T-helper 2 cell (primary cell): ENCODE data around the gene CCDC148.
"Not testable (repeated sequence)": the region's sequence is repeated elsewhere in the genome, so short reads cannot be mapped to it uniquely, and the experiment has no call there.

Experiments
- DNase-seq, 5 experiments: peaks; one replicate each; pipeline versions ENCODE4 v3.0.0 to v3.0.0-alpha.2; 2012 to 2022

The CCDC148 gene

DNA sequence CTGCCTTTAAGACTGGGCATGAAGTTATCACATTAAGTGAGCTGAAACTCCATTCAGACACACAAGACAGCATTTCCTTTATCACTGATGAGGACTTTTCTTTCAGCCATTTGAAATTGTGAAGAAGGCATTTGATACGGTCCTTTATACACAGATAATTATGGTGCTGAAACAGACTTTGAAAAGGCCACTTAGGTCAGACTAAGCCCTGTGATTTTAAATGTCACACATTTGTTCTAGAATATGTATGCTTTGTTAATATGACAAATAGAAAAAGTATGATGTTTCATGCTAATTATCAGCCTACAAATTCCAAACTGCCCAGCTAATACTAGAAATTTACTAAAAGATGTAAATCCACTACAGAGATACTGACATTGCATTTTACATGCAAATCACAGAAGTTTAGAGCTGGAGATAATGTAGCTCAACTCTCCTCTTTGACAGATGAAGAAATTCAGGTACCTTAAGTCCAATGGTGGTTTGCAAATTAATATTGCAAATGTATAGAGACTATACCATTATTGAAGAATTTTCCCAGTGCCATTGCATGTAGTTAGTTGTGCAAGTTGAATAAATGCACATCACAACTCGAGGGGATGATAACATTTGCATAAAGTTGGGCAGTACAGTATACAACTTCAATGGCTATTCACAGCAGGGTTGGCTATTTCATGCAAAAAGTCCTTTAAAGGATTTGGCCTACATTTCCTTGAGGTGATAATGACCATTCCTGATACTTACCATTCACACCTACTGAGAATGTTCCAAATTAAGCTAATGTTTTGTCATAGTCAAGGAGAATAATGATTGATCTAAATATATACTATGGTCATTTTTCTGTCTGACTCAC, 179.7 kb downstream of the CCDC148 start:
- DNase-seq = no peak

DNA sequence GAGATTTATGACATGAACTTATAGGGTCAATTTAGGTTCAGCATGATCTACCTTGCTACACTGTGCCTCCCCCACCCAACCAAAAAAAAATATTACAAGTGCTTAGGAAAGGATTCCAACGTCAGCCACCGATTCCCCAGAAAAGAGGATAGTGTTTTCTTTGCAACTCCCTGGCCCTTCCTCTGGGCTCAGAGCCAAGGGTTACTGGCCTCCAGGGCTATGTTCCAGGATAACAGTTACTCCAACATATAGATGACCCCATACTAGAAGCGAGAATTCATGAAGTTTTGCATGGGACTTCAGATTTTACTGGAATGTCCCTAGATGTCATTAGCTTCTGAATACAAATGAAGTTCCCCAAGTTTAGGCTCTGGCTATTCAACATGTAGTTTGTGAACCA, 182.8 kb downstream of the CCDC148 start:
- DNase-seq = no peak

DNA sequence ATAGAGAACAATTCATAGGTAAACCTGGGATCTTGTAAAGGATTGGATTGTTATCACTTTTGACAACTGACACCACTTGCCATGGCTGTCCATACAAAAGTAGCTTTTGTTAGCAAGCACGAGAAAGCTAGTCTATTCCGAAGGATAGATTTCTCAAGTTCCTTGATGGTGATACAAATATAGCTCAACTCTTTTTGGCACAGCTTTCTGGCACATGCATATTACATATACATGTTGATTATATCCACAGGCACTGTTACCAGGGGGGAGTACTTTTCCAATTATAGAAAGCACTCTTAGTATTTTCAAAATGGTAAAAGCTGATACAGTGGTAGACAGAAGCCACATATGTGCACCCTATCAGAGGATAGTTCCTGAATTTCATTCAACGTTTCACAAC, 186.0 kb downstream of the CCDC148 start:
- DNase-seq = no peak

DNA sequence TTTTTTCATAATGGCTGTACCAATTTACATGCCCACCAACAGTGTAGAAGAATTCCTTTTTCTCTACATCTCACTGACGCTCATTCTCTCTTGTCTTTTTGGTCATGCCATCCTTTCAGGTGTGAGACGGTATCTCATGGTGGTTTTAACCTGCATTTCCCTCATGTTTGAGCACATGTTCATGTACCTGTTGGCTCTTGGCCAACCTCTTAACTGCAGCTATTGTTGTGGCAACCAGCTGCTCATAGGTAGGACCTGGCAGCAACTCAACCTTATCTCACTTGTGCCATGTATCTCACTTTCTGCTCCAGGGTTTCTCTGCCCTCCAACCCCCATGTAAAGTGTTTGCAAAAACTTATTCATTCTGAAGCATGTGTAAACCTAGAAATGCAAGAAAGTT, 187.4 kb downstream of the CCDC148 start:
- no peak for DNase-seq

DNA sequence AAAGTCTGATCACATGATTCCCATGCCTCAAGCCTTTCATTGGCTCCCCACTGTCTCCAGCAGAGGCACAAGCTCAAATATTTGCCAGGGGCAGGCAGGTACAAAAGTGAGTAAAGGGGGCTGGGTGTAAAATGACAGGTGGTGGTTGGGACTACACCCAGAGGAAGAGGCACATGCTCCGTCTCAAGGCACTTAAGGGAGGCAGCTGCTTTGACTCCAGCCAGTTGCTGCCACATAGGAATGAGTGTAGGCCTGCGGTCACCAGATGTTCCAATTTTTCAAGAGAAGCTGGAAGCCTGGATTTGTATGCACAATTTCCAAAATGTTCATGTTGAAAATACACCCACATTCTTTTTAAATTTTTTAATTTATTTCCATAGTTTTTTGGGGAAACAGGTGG, 190.4 kb downstream of the CCDC148 start:
- no peak for DNase-seq

DNA sequence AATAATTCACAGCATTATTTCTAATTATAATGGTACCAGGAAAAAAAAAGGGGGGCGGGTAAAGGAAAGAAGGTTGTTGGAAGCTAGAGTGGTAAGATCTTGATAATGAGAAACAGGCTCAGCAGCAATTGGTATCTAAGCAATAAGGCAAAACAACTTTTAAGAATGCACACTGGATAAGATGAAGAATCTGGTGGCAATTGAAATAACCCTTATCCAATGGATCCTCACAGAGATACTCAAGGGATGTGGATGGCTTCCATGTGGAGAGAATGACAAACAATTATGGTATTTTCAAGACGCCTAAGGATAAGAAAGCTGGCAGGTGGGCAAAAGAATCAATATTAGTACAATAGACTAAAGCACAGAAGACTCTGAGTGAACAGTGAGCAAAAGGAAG, 201.3 kb downstream of the CCDC148 start:
- no peak for DNase-seq

DNA sequence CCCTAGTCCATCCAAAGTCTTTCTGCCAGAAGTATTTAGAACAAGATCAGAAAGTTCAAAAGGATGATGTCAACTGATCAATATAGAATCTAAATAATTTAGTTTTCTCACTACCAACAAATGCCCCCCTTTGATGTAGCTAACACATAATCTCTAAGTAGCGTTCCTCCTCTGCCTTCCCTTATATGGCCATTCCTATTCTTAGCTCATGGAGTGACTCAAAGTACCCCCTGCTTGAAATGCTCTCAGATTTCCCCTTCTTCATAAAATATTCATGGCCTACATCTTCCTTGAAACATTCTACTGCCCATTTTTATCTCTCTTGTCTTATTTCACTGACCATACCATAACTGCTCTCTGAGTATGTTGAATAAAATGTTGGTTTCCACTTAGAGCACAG, 203.4 kb downstream of the CCDC148 start:
- no peak for DNase-seq

DNA sequence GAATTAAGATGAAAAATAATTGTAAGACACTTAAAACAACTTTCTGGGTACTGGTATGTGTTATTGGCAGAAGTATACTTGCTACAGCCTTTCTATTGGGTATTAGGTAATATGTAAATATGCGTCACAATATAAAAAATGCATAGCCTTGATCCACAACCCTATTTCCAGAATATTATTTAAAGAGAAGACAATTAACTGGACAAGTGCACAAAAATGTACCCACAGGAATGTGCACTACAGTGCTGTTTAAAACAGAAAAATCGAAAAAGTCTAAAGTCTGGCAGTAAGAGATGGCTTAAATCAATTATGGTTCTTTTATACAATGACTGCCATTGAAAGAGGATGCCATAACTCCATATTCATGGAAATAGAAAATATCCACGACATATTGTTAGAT, 205.2 kb downstream of the CCDC148 start:
- DNase-seq = no peak

DNA sequence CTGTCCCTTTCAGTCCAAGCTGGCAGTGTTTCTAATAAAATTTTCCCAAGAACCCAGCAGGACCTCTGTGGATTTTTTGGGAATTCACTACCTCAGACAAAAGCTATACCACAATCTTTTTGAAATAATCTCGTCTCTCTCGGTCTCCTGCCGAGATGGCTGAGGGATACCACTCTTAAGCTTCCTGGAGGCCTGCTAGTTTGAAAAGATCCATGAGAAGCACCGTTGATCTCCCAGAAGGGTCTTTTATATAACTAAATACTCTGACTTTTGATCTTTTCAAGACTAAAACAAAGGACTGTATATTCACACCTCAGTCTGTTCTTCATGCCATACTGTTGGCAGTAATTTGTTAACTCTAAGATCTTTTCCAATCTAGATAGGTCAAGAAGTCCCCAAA, 213.2 kb downstream of the CCDC148 start:
- no peak for DNase-seq

DNA sequence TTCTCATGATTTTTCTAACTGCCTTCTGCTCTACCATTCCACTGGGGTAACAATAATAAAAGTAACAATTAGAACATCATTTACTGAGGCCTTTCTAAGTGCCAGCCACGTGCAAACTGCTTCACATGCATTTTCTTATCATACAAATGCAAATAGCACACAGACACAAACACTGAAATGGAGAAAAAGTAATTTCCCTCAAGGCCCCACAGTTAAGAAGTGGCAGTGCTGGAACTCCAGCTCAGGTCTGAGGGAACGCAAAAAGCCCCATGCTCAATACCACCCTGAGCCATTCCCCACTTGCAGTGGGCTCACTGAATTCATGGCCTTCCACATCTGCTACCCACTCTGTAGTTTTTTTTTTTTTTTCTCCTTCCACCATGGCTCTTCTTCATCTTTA, 214.3 kb downstream of the CCDC148 start:
- DNase-seq = no peak

DNA sequence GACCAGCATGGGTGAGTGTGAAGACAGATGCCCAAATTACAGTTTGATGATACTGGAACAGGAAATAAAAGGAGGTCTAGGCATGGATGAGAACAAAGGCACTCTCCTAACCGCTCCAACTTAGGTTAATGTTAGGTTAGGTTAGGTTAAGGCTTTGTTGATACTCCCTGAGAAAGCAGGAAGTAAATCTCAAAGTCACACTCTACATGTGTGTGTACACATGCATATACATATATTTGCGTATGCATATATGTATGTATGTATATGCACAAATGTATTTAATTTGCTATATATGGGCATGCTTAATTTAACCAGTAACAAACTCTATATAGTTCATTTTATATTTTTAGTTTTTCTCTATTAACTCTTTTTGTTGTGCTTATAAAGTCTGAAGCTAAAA, 215.6 kb downstream of the CCDC148 start:
- no peak for DNase-seq

DNA sequence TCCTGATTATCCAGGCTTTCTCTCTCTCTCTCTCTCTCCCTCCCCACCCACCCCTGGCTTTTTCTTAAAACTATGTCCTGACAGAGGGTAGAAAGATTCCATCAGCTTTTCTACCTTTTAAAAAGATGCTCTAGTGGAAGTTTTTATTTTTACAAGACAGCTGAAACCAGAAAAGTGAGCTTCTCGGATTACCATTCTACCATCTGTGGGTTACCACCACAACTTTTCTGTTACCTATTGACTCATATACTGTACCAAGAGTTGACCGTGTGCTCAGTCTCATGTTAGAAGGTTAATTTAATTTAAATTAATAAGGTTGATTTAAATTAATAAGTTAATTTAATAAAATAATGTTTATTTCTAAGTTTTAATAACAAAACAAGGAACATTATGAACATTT, 217.3 kb downstream of the CCDC148 start:
- DNase-seq = no peak

DNA sequence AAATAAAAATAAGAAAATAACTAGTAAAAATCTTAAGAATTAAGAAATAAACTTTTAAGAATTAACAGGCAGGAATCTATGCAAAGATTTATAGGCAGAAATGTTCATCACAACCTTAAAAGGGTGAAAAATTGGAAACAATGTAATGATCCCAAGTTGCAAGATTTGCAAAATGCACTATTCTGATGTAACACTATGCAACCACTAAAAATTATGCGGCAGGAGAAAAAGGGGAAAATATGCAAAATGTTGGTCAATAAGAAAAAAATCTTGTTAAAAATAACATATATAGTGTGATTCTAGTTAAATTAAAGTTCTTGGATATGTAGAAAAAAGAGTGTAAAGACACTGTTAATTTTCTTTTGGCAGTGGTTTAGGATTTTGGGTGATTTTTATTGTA, 222.1 kb downstream of the CCDC148 start:
- no peak for DNase-seq

DNA sequence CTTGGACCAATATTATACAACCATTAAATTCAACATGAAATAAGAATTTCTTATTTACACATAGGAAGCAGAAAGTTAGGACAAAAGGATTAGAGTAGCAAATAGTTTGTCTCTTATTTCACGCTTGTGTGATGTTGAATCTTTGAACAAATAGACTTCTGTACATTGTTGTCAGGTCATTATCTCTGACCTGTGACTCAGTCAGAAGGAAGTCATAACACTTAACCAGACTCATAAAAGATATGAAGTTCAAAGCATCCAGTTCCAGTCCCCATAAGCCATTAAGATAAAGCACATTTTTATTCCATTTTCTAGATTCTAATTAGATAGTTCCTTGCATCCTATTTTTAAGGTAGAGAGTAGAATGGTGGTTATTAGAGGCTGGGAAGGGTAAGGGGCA, 224.1 kb downstream of the CCDC148 start:
- no peak for DNase-seq

DNA sequence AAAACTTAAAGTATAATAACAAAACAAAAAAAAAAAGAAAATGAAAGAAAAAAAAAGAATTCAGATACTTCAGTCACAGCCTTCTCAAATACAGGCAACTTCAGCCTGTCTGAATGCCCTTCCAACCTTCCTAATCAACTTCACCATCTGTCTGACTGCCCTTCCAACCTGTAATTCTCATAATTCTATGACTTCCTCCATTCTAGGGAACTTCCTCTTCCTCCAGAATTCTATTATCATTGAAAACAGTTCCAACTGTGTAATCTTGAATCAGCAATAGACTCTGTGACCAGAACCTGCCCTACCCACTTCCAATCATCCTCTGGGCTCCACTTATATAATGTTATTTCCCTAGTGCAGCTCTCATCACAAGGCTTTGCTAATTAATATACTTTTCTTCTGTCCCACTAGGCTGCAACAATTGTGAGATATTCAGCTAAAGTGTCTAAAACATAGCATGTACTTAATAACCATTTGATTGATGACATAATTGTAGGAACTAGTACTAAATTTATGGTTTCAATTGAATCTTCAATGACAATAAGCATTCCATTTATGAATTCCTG, 227.5 kb downstream of the CCDC148 start:
- no peak for DNase-seq

DNA sequence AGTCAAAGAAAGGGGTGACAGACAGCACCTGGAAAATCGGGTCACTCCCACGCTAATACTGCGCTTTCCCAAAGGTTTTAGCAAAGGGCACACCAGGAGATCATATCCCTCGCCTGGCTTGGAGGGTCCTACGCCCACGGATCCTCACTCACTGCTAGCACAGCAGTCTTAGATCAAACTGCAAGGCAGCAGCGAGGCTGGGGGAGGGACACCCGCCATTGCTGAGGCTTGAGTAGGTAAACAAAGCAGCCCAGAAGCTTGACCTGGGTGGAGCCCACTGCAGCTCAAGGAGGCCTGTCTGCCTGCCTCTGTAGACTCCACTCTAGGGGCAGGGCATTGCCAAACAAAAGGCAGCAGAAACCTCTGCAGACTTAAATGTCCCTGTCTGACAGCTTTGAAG, 233.5 kb downstream of the CCDC148 start:
- not testable (repeated sequence) for DNase-seq

DNA sequence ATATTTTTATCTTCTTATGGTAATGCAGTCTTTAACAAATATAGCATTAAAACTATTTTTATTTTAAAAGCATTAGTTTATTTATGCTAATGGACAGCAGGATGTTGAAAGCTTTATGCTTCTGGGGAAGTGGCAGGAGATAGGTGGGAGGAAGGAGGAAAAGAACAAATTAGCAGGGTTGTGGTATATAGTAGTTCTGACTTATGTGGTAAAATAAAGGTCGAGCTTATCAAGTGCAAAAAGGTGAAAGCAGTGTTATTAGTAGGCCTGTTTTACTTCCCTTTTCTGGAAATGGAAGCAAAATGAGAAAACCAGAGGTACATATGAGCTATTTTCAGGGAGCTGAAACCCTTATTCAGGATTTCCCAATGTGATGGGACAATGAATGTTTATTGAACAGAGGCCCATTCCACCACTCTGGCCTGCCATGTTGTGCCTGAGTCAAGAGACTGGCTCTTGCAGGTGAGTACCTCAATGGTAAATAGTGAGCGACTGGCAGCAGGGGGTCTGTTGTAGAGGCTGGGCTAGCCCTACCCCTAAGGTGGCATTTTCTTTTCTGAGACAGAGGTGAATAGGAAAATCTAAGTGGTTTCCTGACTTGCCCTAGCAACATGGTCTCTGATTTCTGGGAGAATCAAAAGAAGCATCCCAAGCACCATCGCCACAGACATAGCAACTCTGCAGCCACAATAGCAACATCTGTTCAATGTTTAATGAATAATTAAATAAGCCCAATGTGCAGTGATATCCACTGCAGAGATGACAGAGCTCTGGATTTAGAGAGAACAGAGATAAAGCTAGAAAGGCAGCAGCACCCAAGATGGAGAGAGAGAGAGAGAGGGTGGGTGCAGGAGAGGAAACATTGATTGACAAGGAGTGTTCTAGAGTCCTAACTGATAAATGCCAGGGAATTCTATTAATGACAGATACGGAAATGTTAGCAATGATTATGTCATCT, 235.2 kb downstream of the CCDC148 start:
- no peak for DNase-seq

DNA sequence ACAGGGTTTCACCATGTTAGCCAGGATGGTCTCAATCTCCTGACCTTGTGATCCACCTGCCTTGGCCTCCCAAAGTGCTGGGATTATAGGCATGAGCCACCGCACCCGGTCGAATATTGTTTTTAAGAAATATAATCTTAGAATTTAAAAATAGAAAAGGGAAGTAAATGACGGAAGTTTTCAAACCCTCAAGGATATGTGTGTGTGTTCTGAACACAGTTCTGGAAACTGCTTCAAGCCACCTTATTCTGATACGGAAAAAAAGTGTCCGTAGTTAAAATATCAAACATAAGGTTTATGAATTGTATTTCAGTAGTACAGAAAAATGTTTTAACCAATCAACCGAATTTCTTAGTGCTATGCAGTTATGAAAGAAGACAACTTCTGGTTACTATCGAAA, 239.0 kb downstream of the CCDC148 start:
- DNase-seq = no peak

DNA sequence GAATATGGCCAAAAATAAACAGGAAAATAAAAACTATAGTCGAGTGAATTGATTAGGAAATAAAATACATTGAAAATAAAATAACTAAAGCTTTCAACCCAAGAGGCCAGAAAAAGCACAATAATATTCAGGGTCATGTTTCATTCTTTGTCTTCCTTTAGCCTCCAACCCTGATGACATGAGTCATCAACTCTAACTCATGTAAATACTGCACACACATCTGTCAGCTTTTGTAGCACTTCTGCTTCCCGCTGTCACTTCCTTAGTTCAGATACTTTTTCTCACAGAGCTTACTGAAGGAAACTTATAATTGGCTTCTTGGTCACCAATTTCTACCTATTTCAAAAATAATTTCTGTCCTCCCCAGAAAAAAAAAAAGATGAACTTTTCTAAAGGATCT, 242.1 kb downstream of the CCDC148 start:
- DNase-seq = no peak

DNA sequence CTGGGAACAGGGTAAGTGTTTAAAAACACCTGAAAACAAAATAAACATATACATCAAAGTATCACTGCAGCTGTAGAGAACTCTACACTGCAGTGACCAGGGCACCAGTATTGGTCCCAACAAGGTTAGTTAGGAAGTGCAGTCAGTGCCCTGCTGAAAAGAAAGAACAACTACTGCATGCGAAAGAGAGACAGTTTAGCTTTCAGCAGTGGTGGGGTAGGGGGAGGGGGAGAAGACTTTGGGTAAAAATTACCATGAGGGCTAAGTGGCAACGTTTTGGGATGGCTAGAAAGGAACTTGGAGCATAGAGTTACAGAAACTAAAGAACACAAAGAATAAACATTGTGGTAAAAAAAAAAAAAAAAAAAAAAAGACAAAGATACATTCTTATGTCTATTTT, 242.8 kb downstream of the CCDC148 start:
- DNase-seq = no peak

DNA sequence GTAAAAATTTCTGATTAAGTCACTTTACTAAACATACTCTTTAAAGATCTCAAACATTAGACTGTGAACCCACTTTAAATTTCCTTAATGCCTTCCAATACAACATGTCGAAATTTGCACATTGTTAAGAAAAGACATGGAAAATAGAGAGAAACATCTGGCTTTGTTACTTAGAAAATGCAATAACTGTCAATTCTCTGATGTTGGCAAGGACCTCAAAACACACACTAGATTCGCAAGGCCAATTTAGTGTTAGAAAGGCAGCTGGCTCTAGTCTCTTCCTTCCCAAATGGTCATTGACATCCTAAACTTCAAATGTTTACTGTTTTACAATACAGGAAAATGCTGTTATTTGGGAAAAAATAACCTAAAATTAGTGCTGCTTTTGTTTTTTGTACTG, 244.3 kb downstream of the CCDC148 start:
- DNase-seq = no peak

DNA sequence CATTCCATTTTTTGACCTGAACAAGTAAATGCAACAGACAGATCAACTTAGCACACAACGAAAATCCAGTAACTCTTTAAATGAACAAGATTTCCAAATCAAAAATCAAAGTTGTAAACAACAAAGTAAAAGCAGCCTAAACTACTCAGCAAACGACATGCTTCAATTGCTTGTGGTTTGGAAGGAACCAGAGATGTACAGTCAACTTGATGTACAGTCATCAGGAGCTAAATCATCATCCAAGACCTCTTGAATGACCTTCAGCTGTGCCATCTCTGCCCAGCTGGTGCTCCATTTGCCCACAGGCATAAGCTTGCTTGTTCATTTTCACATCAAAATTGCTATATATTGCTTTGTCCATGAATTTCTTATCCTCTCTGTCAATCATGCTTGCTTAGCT, 245.1 kb downstream of the CCDC148 start:
- no peak for DNase-seq

DNA sequence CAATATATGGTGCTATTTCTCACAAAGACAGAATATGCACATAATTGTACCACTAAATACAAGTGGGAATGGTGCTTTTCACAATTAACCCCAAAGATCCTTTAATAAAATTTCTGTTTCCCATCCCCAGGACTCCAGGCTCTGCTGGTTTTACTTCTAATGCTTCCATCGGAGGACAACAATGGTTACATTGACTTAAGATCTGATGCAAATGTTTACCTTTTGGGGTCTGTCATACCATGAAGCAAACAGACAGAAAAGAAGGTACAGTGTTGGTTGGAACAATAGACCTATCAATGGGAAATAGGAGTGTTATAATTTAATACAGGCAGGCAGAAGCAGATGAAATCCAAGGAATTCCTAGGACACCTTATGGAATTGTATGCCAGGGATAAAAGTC, 249.2 kb downstream of the CCDC148 start:
- DNase-seq = no peak

DNA sequence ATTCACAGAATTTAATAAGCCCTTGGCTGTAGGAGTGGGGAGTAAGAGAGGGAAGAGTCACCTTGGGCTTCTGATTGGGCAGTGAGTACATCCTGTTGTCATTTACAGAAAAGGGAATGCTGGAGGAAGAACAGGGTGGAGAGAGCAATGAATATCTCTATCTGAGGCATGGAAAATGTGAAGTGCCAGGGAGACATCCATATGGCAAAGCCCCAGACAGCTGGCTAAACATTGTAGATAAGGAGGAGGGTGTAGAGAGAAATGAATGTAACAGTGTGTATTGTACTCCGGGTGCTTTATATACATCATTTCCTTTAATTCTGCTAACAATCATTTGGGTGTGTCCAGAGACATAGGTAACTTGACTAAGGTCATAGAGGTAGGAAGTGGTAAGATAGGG, 251.3 kb downstream of the CCDC148 start:
- DNase-seq = no peak
